DMS114 treated with DMSO at 0.1 percent for 48 hours (cell line): ENCODE results near the gene RNF213.

Experiments
- DNase-seq: peaks from one replicate; lab custom pipeline; 2025; ENCODE audit not compliant: unreplicated experiment; lab: John Stamatoyannopoulos, UW

RNF213 gene

GRCh38 chr17:80429356-80430275 lies 169.0 kb downstream of the RNF213 start:
- no peak for DNase-seq

- no peak for DNase-seq
Observed at GRCh38 chr17:80430446-80431245, 170.0 kb downstream of the RNF213 start.

- no peak for DNase-seq
Observed at GRCh38 chr17:80431246-80432195, 170.9 kb downstream of the RNF213 start.

GRCh38 chr17:80432350-80432955 lies 171.8 kb downstream of the RNF213 start:
- no peak for DNase-seq

GRCh38 chr17:80432961-80433550 lies 172.4 kb downstream of the RNF213 start:
- no peak for DNase-seq

DNA sequence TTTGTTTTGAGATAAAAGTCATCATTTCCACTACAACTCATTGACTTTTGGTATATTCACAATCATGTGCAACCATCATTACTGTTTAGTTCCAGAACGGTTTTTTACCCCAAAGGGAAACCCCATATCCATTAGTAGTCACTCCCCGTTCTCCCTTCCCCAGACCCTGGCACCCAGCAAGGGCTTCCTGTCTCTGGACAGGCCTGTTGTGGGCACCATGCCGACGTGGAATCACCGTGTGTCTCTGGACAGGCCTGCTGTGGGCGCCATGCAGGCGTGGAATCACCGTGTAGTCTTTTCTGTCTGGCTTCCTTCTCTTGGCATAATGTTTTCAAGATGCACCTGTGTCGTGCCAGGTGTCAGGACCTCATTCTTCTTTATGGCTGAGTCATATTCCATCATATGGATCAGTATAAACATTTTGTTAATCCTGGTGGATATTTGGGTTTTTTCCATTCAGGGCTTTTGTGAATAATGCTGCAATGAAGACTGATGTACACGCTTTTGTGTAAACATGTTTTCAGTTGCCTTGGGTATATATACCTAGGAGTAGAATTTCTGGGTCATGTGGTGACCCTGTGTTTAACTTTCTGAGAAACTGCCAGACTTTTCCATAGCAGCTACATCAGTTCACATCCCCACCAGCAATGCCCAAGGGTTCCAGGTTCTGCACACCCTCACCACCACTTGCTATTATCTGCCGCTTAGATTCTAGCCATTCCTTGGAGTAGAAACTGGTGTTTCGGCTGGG lies 173.4 kb downstream of the RNF213 start:
- no peak for DNase-seq

DNA sequence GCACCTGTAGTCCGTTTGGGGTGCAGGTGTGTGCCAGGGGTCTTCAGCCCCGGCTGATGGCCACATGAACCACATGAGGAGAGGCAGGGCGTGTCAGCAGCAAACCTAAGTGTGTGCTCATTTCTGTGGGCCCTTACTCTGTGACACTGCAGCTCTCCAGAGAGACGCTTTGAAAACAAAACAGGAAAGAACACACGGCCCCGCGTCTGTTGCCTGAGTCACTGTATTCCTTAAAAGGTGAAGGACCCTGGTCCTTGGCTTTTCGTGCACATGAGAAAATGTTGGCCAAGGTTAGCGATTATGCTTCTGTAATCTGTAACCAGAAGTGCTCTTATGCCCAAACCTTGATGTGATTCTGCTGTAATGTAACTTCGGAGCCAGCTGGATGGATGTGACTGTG lies 176.9 kb downstream of the RNF213 start:
- no peak for DNase-seq

DNA sequence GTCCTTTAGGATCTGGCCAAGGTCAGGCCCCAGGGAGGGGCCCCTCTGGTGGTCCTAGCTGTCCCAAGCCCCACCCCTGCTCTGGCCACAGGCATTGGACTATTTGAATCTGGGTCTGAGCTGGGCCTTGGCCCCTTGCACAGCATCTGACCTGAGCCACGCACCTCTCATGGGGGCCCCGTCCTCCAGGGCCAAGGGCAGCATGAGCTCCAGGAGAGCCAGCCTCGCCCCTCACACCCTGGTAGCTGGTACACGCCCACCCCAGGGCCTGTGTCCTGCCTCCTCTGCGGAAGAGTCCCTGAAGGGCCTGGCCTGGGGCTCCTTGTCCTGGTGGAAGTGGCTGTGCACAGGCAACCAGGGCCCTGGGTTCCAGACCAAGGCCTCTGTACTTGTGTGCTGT lies 178.2 kb downstream of the RNF213 start:
- no peak for DNase-seq

- no peak for DNase-seq
Observed at GRCh38 chr17:80439499-80439898, 178.8 kb downstream of the RNF213 start.

GRCh38 chr17:80441133-80441578 lies 180.5 kb downstream of the RNF213 start:
- DNase-seq = no peak

DNA sequence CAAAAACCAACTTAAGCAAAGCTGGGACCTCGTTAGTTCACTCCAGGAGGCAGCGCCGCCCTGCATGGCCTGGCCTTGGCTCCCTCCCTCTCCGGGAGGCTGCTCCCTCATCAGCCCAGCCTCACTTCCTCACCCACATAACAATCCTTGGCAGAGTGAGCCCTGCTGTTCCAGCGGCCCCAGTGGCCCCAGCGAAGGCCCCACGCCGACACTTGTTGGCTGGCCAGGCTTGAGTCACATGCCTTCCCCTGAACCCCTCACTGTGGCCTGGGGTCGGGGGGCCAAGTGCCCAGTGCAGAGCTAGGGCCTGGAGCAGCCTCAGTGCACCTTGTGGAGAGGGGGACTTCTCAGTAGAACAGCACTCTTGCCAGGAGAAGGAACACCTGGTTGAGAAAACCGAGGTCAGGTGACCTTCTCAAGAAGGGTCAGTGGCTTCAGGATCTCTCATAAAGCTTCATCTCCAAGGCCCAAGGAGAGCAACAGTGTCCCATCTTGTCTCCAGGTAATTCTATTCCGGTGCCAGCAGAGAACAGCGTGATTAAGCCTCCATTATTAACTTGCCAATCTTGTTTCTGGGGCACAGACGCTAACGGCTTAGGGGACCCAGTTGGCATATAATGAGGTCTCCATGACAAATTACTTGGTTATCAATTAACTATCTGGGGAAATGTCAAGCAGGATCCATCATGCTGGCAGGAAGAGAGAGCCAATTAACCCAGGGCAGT lies 181.1 kb downstream of the RNF213 start:
- no peak for DNase-seq

- no peak for DNase-seq
Observed at GRCh38 chr17:80442323-80442659, 181.6 kb downstream of the RNF213 start.

- no peak for DNase-seq
Observed at GRCh38 chr17:80442764-80443163, 182.1 kb downstream of the RNF213 start.

GRCh38 chr17:80443498-80443897 lies 182.8 kb downstream of the RNF213 start:
- no peak for DNase-seq

DNA sequence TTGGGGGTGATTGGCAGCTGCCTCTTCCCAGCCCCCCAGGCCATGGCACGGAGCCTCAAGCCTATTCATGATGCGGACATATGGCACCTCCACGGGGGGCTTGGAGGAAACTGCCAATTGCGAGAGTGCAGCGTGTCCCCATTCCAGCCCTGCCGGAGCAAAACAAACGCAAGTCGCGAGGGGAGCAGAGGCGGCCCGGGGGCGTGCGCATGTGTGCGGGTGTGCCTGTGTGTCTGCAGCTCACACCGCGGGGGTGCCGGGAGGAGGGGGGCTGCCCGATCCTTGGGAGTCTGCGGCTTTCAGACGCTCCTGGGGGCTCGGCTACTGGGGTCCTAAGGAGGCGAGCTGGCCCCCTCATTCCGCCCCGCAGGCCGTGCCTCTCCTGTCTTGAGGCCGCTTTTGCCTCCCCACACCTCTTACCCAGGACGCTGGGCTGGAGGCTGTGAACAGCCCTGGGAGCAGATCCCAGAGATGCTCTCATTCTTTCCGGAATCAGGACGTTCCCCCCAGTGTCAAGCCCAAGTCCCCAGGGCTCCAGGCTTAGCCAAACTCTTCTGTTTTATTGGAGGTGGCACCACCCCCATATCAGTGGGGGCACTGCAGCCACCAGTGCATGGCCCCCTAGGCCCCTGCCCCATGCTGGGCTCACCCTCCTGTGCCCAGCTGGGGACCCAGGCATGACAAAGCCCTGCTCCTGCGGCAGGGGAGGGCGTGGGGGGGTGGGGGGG lies 183.4 kb downstream of the RNF213 start:
- no peak for DNase-seq

DNA sequence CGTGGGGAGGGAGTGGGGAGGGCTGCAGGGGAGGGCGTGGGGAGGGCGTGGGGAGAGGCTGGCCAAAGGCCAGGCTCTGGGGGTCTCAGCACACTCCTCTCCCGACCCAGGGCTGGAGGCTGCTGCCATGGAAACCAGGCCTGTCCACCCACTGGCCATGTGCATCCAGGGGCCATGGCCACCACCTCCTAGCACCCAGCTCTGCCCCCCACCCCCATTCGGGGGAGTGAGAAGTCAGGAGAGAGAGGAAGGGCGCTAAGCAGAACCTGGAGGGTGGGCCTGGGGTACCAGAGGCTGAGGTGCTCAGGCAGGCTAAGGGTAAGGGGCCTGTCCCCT lies 184.0 kb downstream of the RNF213 start:
- no peak for DNase-seq

- no peak for DNase-seq
Observed at GRCh38 chr17:80445007-80445725, 184.5 kb downstream of the RNF213 start.

GRCh38 chr17:80445726-80446110 lies 185.1 kb downstream of the RNF213 start:
- DNase-seq = no peak
